ENCODE data around the gene PDZK1IP1.

Gene PDZK1IP1

GRCh38 chr1:47181955-47182675 lies 7.7 kb downstream of the PDZK1IP1 start:
- TF ChIP-seq REST (IDR thresholded peaks at IDR 0.05; ENCODE audit: insufficient read depth in 1 of 2, low read depth in 2 of 2, low read length in 2 of 2) (peak; percentile 32 to 61; a peak in 2 of 4 replicates), FOXP2 (optimal IDR thresholded peaks at IDR 0.05; ENCODE audit: borderline replicate concordance, extremely low read depth, extremely low read length, insufficient read depth) (no peak), SIN3A (IDR thresholded peaks at IDR 0.05; ENCODE audit: borderline replicate concordance, insufficient read depth, low read length) (no peak), POLR2AphosphoS5 (IDR thresholded peaks at IDR 0.05; ENCODE audit: low read depth, low read length) (no peak)

GRCh38 chr1:47181095-47181954 lies 8.5 kb downstream of the PDZK1IP1 start:
- TF ChIP-seq SIN3A (IDR thresholded peaks at IDR 0.05; ENCODE audit: borderline replicate concordance, insufficient read depth, low read length), result no peak
- no peak for TF ChIP-seq POLR2AphosphoS5 (IDR thresholded peaks at IDR 0.05; ENCODE audit: low read depth, low read length)
- TF ChIP-seq TAF1 (IDR thresholded peaks at IDR 0.05; ENCODE audit: borderline replicate concordance, insufficient read depth, low read length), result no peak
- TF ChIP-seq REST (IDR thresholded peaks at IDR 0.05; ENCODE audit: insufficient read depth in 1 of 2, low read depth in 2 of 2, low read length in 2 of 2), result no peak
- no peak for TF ChIP-seq FOXP2 (optimal IDR thresholded peaks at IDR 0.05; ENCODE audit: borderline replicate concordance, extremely low read depth, extremely low read length, insufficient read depth)

- TF ChIP-seq FOXP2 (optimal IDR thresholded peaks at IDR 0.05; ENCODE audit: borderline replicate concordance, extremely low read depth, extremely low read length, insufficient read depth), result no peak
- no peak for TF ChIP-seq POLR2AphosphoS5 (IDR thresholded peaks at IDR 0.05; ENCODE audit: low read depth, low read length)
- TF ChIP-seq REST (IDR thresholded peaks at IDR 0.05; ENCODE audit: insufficient read depth in 1 of 2, low read depth in 2 of 2, low read length in 2 of 2), result no peak
- no peak for TF ChIP-seq TAF1 (IDR thresholded peaks at IDR 0.05; ENCODE audit: borderline replicate concordance, insufficient read depth, low read length)
- no peak for TF ChIP-seq SIN3A (IDR thresholded peaks at IDR 0.05; ENCODE audit: borderline replicate concordance, insufficient read depth, low read length)
Measured at GRCh38 chr1:47180603-47181094, 9.2 kb downstream of the PDZK1IP1 start.

- TF ChIP-seq REST (IDR thresholded peaks at IDR 0.05; ENCODE audit: insufficient read depth in 1 of 2, low read depth in 2 of 2, low read length in 2 of 2) (no peak), SIN3A (IDR thresholded peaks at IDR 0.05; ENCODE audit: borderline replicate concordance, insufficient read depth, low read length) (no peak), FOXP2 (optimal IDR thresholded peaks at IDR 0.05; ENCODE audit: borderline replicate concordance, extremely low read depth, extremely low read length, insufficient read depth) (no peak), TAF1 (IDR thresholded peaks at IDR 0.05; ENCODE audit: borderline replicate concordance, insufficient read depth, low read length) (no peak), POLR2AphosphoS5 (IDR thresholded peaks at IDR 0.05; ENCODE audit: low read depth, low read length) (no peak)
Measured at GRCh38 chr1:47179988-47180563, 9.8 kb downstream of the PDZK1IP1 start.

All from PFSK-1 (cell line).